ENCODE measurements around the gene BMERB1.
"Not testable (repeated sequence)": the region's sequence is repeated elsewhere in the genome, so short reads cannot be mapped to it uniquely, and the experiment has no call there.

The BMERB1 gene

DNA sequence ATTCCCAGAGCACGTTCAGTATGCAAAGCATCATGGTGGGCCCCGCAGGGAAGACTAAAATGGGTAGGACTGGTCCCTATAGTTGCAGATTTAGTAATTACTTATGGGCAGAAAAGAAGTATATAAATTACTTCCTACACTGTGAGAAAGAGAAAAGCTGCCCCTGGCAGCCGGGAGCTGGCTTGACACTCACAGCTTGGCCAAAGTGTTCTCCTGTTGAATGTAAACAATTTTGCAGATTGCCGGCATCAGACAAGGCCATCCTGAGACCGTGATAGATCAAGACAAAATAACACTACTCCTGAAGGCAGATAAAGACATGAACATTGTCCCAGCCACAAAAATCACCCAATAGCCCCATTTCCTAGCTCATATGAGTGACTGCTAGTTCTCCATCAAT lies 110.0 kb downstream of the BMERB1 start:
- no peak overlapping the region for H3K4me3 ChIP-seq (ENCODE audit: low read depth, low read length)
- TF ChIP-seq, protein P1, sequence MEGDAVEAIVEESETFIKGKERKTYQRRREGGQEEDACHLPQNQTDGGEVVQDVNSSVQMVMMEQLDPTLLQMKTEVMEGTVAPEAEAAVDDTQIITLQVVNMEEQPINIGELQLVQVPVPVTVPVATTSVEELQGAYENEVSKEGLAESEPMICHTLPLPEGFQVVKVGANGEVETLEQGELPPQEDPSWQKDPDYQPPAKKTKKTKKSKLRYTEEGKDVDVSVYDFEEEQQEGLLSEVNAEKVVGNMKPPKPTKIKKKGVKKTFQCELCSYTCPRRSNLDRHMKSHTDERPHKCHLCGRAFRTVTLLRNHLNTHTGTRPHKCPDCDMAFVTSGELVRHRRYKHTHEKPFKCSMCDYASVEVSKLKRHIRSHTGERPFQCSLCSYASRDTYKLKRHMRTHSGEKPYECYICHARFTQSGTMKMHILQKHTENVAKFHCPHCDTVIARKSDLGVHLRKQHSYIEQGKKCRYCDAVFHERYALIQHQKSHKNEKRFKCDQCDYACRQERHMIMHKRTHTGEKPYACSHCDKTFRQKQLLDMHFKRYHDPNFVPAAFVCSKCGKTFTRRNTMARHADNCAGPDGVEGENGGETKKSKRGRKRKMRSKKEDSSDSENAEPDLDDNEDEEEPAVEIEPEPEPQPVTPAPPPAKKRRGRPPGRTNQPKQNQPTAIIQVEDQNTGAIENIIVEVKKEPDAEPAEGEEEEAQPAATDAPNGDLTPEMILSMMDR (IDR thresholded peaks at IDR 0.05; ENCODE audit: low read depth, low read length), result no peak

DNA sequence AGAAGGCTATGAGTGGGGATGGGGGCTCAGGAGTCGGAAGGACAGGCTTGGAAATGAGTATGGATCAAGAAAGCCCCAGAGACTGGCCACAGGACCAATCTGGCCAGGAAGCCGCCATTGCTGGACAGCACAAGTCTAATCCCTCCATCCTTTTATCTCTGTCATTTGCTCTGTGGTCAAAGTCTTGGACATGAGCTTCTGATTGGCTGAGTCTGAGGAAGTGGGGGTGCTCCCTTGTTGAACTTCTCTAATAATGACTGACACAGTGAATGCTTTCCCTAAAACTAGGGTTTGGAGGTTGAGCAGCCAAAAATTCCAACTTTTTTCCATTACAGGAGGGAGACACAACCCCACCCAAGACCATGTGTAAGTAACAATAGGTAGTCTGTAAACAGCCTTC lies 111.2 kb downstream of the BMERB1 start:
- TF ChIP-seq, protein P1 (IDR thresholded peaks at IDR 0.05; ENCODE audit: low read depth, low read length), result no peak
- H3K4me3 ChIP-seq (ENCODE audit: low read depth, low read length), result no peak overlapping the region

DNA sequence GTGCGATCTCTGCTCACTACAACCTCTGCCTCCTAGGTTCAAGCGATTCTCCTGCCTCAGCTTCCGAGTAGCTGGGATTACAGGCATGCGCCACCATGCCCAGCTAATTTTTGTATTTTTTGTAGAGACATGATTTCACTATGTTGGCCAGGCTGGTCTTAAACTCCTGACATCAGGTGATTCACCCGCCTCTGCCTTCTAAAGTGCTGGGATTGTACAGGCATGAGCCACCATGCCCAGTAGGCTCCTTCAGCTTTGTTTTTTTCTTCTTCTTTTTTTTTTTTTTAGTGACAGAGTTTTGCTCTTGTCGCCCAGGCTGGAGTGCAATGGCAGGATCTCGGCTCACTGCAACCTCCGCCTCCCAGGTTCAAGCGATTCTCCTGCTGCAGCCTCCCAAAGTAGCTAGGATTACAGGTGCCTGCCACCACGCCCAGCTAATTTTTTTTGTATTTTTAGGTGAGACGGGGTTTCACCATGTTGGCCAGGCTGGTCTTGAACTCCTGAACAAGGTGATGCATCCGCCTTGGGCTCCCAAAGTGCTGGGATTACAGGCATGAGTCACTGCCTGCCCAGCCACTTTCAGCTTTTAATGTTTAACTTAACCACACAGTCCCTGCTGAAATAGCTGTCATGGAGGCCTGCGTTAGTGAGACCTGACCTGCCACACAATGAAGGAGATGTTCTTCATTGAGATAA lies 112.8 kb downstream of the BMERB1 start:
- H3K4me3 ChIP-seq (ENCODE audit: low read depth, low read length), result not testable (repeated sequence)

DNA sequence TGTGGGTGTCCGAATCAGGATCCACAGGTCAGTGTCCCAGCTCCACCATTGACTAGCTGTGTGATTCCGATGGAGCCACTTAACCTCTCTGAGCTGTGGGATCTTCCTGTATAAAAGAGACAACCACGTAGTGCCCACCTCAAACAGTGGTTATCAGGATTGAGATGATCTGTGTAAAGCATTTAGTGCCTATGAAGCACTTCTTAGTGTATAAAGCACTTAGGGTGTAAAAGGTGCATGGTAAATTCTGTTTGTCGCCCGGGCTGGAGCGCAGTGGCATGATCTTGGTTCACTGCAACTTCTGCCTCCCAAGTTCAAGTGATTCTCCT lies 113.3 kb downstream of the BMERB1 start:
- TF ChIP-seq, protein P1 (IDR thresholded peaks at IDR 0.05; ENCODE audit: low read depth, low read length), result no peak
- H3K4me3 ChIP-seq (ENCODE audit: low read depth, low read length), result no peak overlapping the region

DNA sequence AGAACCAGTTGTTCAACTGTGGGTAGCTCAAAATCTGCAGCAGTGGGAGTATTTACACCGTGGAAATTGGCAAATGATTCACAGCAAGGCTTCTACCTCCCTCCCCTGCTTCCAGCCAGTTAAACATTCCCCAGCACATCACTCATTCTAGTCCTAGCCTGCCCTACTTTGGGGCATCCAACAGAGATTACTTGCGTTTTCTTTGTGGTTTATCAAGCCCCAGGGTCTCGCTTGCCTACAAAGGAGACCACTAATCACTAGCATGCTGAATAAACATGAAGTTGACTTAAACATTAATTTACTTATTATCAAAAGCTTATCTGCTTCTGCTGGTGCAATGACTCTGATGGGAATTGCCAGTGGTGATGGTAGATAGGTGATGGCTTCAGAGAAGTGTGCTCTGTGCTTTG lies 114.1 kb downstream of the BMERB1 start:
- TF ChIP-seq, protein P1 (IDR thresholded peaks at IDR 0.05; ENCODE audit: low read depth, low read length), result no peak
- no peak overlapping the region for H3K4me3 ChIP-seq (ENCODE audit: low read depth, low read length)

DNA sequence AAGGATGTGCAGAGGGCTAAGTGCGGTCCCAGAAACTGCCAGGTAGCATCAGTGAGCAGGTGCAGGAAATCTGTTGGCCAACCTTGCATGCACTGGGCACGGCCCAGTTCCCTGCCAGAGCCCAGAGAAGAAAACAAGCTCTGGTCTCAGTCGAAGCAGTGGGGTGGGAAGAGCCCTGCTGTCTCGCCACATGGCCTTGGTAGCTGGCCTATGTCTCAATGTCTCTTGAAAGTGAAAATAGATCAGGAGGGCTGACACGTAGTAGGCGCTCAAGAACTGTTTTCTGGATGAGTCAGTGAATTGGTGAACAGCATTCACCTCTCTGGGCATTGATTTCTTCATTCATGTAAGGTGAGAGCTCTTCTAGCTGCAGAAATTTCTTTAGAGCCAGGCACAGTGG lies 118.1 kb downstream of the BMERB1 start:
- TF ChIP-seq, protein P1 (IDR thresholded peaks at IDR 0.05; ENCODE audit: low read depth, low read length), result no peak
- H3K4me3 ChIP-seq (ENCODE audit: low read depth, low read length), result no peak overlapping the region

DNA sequence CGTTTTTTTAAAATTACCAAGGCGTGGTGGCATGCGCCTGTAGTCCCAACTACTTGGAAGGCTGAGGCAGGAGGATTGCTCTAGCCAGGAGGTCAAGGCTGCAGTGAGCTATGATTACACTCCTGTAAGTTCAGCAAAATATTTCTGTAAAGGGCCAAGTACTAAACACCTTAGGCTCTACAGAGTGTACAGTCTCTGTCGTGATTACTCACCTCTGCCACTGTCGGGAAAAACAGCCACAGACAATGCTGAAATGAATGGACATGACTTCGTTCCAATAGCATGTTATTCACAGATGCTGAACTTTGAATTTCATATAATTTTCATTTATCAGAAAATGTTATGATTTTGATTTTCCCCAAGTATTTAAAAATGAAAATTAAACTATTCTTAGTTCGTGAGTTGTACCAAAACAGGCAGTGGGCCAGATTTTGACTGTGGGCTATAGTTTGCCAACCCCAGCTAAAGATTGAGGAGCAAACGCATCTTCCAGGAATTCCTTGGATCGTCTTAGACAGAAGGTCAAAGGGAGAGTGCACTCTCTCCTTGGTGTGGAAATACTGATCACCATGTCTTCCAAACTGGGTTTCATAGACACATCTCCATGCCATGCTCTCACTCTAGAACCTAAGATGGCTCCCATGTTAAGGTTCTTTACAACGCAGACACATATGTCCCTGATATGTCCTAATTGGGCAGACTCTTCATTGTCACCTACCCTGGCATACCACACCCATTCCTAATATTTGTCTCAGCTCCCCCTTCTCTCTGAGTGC lies 119.1 kb downstream of the BMERB1 start:
- TF ChIP-seq, protein P1 (IDR thresholded peaks at IDR 0.05; ENCODE audit: low read depth, low read length), result no peak

More for the DNA sequence above, 119.1 kb downstream of the BMERB1 start:
- H3K4me3 ChIP-seq (ENCODE audit: low read depth, low read length), result no peak overlapping the region
